Measurements from ENCODE around the gene MAGEB16.

MAGEB16 gene

GRCh38 chrX:35798042-35798441 is at the start of gene MAGEB16:
Gene MAGEB16, plus strand, starts transcription at chrX:35798342. Its CDS starts 3,855 bp downstream, at chrX:35802197.
- peak in 1 of 56 donors; percentile 0 for DNase-seq

- no peak for DNase-seq
These were observed 24.1 kb upstream of the MAGEB16 start for GRCh38 chrX:35773958-35774564.

GRCh38 chrX:35785075-35785474 is 13.1 kb upstream of the MAGEB16 start:
- no peak for DNase-seq

- no peak for DNase-seq
These were observed 11.9 kb upstream of the MAGEB16 start for GRCh38 chrX:35786271-35786670.

- no peak for DNase-seq
These were observed 10.3 kb upstream of the MAGEB16 start for GRCh38 chrX:35787867-35788266.

GRCh38 chrX:35800474-35800873 is 2.3 kb downstream of the MAGEB16 start:
- DNase-seq = no peak

GRCh38 chrX:35809781-35810180 is 11.6 kb downstream of the MAGEB16 start:
- DNase-seq = no peak

GRCh38 chrX:35819241-35819640 is 21.1 kb downstream of the MAGEB16 start:
- DNase-seq = no peak

- no peak for DNase-seq
These were observed 28.4 kb downstream of the MAGEB16 start for GRCh38 chrX:35826503-35826902.

GRCh38 chrX:35829501-35829900 is 31.4 kb downstream of the MAGEB16 start:
- DNase-seq = no peak

- DNase-seq = no peak
These were observed 43.7 kb downstream of the MAGEB16 start for GRCh38 chrX:35841872-35842271.

- DNase-seq = peak in 2 of 56 donors; percentile 0
These were observed 44.5 kb downstream of the MAGEB16 start for GRCh38 chrX:35842674-35843073.

GRCh38 chrX:35847736-35848135 is 49.6 kb downstream of the MAGEB16 start:
- no peak for DNase-seq

Data from nucleus accumbens (tissue), 56 donors.